Gastrocnemius medialis (tissue), 4 donors: ENCODE data around the gene NCEH1.

Experiments
- CTCF ChIP-seq, 5 experiments: fragments of 450-650 bp in 3 of 5; fragments of 200-600 bp in 2 of 5; sonication (generic) in 2 of 5; IDR thresholded peaks in 4 of 5; conservative IDR thresholded peaks in 1 of 5; 1 replicate in 4 of 5; 2 replicates in 1 of 5; pipeline ENCODE4 v1.5.1; 2016 to 2019; ENCODE audit warnings: antibody characterized with exemption in 5 of 5, mild to moderate bottlenecking in 3 of 5, moderate library complexity in 3 of 5
- POLR2A ChIP-seq, 2 donors: fragments of 450-650 bp; IDR thresholded peaks; one replicate each; pipeline ENCODE4 v1.6.1; 2017; ENCODE audit warnings: antibody characterized with exemption in 2 of 2, mild to moderate bottlenecking in 2 of 2, moderate library complexity in 2 of 2

- no peak for TF ChIP-seq CTCF (IDR thresholded peaks at IDR 0.05 in 4 of 5, conservative IDR thresholded peaks at IDR 0.05 in 1 of 5)
- TF ChIP-seq POLR2A (IDR thresholded peaks at IDR 0.05), result no peak
Measured at GRCh38 chr3:172648747-172649146, 62.1 kb downstream of the NCEH1 start.
